AG10803 (cell line): ENCODE measurements around the gene ITGAD.

Experiments used
- DNase-seq: peaks from one replicate; pipeline ENCODE4 v3.0.0; 2010; ENCODE audit warnings: low read depth
- H3K4me3 ChIP-seq: 2 replicates; pipeline ENCODE4 v1.5.1; 2011; ENCODE audit warnings: mild to moderate bottlenecking, low read length, control low read depth
- CTCF ChIP-seq: conservative IDR thresholded peaks from 2 replicates; pipeline ENCODE4 v1.5.1; 2011; ENCODE audit warnings: mild to moderate bottlenecking, low read length, control low read depth, inconsistent platforms

The ITGAD gene

DNA sequence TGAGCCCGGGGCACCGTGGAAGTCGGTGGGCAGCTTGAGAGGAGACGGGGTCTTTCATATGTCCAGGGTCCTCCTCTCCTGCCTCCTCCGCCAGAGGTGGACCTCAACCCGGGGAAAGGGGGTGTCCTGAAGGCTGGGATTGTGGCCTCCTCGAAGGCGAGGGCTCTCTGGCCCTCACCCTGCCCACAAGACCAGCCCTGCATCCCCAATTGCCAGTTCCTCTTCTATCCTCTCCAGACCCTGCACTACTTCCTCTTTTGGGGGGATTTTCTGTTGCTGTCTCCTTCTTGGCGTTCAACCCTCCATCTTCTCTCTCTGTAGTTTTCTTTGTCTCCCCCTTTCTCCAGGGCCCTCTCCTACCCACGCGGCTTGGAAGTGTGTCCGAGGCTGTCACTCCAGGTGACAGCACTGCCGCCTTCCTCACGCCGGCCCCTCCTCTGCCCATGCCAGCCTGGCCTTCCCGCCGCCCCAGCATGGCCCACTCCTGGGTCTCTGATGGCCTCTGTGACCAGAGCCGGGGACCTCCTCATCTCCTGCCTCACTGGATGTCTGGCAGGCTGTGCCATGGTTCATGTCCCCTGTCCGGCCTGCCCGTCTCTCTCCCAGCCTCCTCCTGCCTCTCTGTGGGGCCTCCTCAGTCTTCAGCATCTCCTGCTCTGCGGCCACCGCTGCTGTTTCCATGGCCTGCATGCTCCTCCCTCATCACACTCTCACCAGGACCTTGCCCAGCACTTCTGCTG is 40.6 kb upstream of the ITGAD start:
- TF ChIP-seq CTCF, result no peak
- no peak overlapping the region for H3K4me3 ChIP-seq
- no peak for DNase-seq

DNA sequence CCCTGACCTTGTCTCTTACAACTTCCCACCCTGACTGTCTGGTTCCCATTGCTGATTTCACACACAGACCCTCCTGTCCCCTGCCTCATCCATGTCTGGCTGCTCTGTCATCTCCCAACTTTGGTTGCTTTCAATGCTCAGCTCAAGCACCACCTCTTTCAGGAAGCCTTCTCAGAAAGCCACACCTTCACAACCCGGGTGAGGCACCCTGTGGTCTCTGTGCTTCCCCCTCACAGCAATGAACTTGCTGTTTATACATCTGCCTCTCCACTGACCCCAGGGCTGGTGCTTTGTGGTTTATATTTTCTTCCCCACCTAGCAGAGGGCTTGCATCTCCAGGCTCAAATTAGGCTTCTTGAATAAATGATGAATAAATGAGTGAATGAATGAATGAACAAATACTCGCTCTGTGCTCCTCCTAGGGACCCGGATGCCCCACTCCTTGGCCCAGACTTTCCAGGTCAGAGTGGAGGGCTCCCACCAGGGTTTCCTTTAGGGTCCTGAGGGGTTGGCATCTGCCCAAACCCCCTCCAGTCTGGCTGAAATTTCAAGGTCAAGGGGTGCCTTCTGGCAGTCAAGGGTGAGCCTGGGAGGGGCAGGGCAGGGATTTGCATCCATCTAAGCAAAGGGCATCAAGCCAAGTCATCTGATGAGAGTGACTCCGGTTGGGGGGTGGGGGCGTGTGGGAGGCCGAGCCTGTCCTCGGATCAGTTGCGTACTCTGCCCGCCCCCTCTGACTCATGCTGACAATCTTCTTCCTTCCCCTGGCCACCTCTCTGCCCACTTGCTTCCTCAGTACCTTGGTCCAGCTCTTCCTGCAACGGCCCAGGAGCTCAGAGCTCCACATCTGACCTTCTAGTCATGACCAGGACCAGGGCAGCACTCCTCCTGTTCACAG is 38.5 kb upstream of the ITGAD start, which contains the start of gene ITGAX:
Gene ITGAX (plus strand): TSS at position 783 of the 898 bp plus-strand sequence. CDS start 79 bp downstream, at position 862.
- DNase-seq, result no peak
- no peak within 1 kb of the TSS for H3K4me3 ChIP-seq

GRCh38 chr16:31355431-31356100 is 37.6 kb upstream of the ITGAD start:
- H3K4me3 ChIP-seq, result no peak overlapping the region
- no peak for DNase-seq
- TF ChIP-seq CTCF, result no peak

More for the DNA sequence above, 38.5 kb upstream of the ITGAD start, which contains the start of gene ITGAX:
- no peak for TF ChIP-seq CTCF

GRCh38 chr16:31356566-31357323 is 36.4 kb upstream of the ITGAD start:
- TF ChIP-seq CTCF, result no peak
- no peak overlapping the region for H3K4me3 ChIP-seq
- no peak for DNase-seq

DNA sequence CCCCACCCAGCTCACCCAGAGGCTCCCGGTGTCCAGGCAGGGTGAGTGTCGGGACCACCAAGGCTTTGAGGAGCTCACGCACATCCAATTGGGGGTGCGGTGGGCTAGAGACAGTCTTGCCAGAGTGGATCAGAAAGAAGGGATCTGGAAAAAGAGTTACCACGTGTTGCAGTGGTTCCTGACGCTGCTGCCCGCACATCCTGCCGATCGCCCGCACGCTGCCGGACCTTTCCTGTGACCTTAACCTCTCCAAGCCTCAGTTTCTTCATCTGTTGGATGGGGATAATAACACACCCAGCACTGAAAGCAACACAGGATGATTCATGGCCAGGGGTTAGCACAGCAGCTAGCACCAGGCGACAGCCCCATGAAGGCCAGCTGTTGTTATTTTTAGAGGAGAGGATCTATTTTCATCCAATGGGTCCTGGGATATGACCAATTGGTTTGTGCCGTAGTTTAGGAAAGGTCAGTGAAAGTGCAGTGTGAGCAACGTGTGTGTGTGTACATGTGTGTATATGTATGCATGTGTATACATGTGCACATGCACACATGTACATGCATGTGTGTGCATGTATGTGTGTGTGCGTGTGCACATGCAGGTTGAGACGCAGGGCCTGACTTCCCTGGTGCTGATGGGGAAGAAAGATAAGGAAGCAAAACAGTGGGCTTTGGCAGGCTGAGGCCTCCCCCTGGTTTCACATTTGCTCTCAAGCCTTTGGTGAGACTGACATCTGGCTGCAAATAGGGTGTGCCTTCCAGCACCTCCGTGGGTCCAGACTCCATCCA is 35.6 kb upstream of the ITGAD start:
- no peak for DNase-seq
- TF ChIP-seq CTCF, result no peak
- H3K4me3 ChIP-seq, result no peak overlapping the region

DNA sequence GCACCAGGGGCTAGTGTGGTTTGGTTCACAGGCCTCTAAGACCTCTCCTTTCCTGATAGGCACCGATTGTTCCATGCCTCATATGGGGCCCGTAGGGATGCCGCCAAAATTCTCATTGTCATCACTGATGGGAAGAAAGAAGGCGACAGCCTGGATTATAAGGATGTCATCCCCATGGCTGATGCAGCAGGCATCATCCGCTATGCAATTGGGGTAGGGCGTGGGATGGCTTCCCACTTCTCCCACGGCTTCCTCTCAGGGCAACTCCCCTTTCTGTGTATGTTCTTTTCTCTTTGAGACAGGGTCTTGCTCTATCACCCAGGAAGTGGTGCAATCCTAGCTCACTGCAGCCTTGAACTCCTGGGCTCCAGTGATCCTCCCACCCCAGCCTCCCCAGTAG is 32.9 kb upstream of the ITGAD start:
- no peak for TF ChIP-seq CTCF
- H3K4me3 ChIP-seq, result no peak overlapping the region
- DNase-seq, result no peak
